K562 (cell line): ENCODE data around the gene IL20. TPM values are rescaled to one million over a fixed set of nuclear protein-coding genes. Genes with fewer than 3 reads are reported as not detected.

Experiments
- E2F3 ChIP-seq: fragments of 250-450 bp; sonication (Bioruptor Pico); IDR thresholded peaks from 2 replicates; pipeline ENCODE4 v1.4.0; 2020; ENCODE audit warnings: mild to moderate bottlenecking
- GABPB2 ChIP-seq: fragments of 250-450 bp; sonication (Bioruptor Pico); conservative IDR thresholded peaks from 2 replicates; pipeline ENCODE4 v1.5.1; 2021; ENCODE audit warnings: mild to moderate bottlenecking
- GATA2 ChIP-seq: sonication (generic); formaldehyde crosslinking; IDR thresholded peaks from 2 replicates; pipeline ENCODE4 v1.4.0; 2020; ENCODE audit warnings: mild to moderate bottlenecking, missing genetic modification reagents
- GTF2F1 ChIP-seq: IDR thresholded peaks from 2 replicates; pipeline ENCODE4 v1.6.1; 2011; ENCODE audit warnings: low read depth, low read length, improper control_type of control experiment
- MTA3 ChIP-seq: fragments of 450-650 bp; formaldehyde crosslinking; IDR thresholded peaks from 2 replicates; pipeline ENCODE4 v1.6.1; 2017; ENCODE audit warnings: mild to moderate bottlenecking, borderline replicate concordance
- NCOA1 ChIP-seq: fragments of 450-650 bp; IDR thresholded peaks from 2 replicates; pipeline ENCODE4 v1.6.1; 2016; ENCODE audit warnings: low read depth
- SIN3A ChIP-seq, 2 experiments: fragments of 150-350 bp in 1 of 2; IDR thresholded peaks; 2 replicates each; pipeline ENCODE4 v1.6.1; 2011 to 2016; ENCODE audit warnings: borderline replicate concordance in 2 of 2, low read depth in 2 of 2, low read length in 2 of 2, mild to moderate bottlenecking in 2 of 2, moderate library complexity in 2 of 2; ENCODE audit not compliant: control insufficient read depth in 1 of 2
- SMARCA4 ChIP-seq: fragments of 450-650 bp; IDR thresholded peaks from 2 replicates; pipeline ENCODE4 v1.6.1; 2016
- SREBF1 ChIP-seq: fragments of 150-350 bp; IDR thresholded peaks from 2 replicates; pipeline ENCODE4 v1.6.1; 2014; ENCODE audit warnings: antibody characterized with exemption, low read depth, low read length, borderline replicate concordance
- SREBF2 ChIP-seq: sonication (generic); formaldehyde crosslinking; IDR thresholded peaks from 2 replicates; pipeline ENCODE4 v1.4.0; 2020; ENCODE audit warnings: mild to moderate bottlenecking, missing genetic modification reagents
- ZFP30 ChIP-seq: fragments of 250-450 bp; sonication (Bioruptor Pico); IDR thresholded peaks from 2 replicates; pipeline ENCODE4 v1.8.0; 2022; ENCODE audit warnings: moderate library complexity, mild to moderate bottlenecking, inconsistent platforms, borderline replicate concordance
- ZNF445 ChIP-seq: fragments of 250-450 bp; sonication (Bioruptor Pico); IDR thresholded peaks from 2 replicates; pipeline ENCODE4 v1.4.0; 2020; ENCODE audit warnings: low read depth, mild to moderate bottlenecking, moderate library complexity
- ZNF583 ChIP-seq: fragments of 250-450 bp; sonication (Bioruptor Pico); IDR thresholded peaks from 2 replicates; pipeline ENCODE4 v1.4.0; 2020
- polyA plus RNA-seq, 8 experiments: library from polyadenylated mRNA; depleted of rRNA in 4 of 8; stranded (reverse) in 5 of 8; unstranded in 3 of 8; fragments of >200 nt; fragmentation: Nextera tagmentation in 2 of 8; fragmentation: Illumina TruSeq in 1 of 8; extraction: Ambion mirVana in 2 of 8; extraction: Trizol in 1 of 8; gene quantifications; 2 replicates each; pipeline versions ENCODE4 v1.2.1 to v1.2.3, GENCODE V29; 2011 to 2014; ENCODE audit warnings: inconsistent platforms in 1 of 8, missing spikeins in 1 of 8
- total RNA-seq, 7 experiments: library from RNA; depleted of rRNA in 6 of 7; stranded (reverse); fragments of >200 nt in 6 of 7; fragmentation: Illumina TruSeq in 2 of 7; extraction: Trizol in 2 of 7; gene quantifications; 2 replicates each; pipeline versions ENCODE4 v1.2.1 to v1.2.3, GENCODE V29; 2011 to 2021; ENCODE audit warnings: low replicate concordance in 1 of 7
- TF ChIP-seq, protein P1 (sequence below): fragments of 450-650 bp; IDR thresholded peaks from 2 replicates; pipeline ENCODE4 v1.6.1; 2017; ENCODE audit warnings: antibody characterized with exemption, mild to moderate bottlenecking
- TF ChIP-seq, protein P2 (sequence below): fragments of 450-650 bp; IDR thresholded peaks from 2 replicates; pipeline ENCODE4 v1.7.1; 2018; ENCODE audit warnings: mild to moderate bottlenecking, low read depth; ENCODE audit not compliant: partially characterized antibody
- TF ChIP-seq, protein P3 (sequence below): sonication (generic); formaldehyde crosslinking; IDR thresholded peaks from 2 replicates; pipeline ENCODE4 v1.9.0; 2022; ENCODE audit warnings: mild to moderate bottlenecking, missing genetic modification reagents
- TF ChIP-seq, protein P4 (sequence below): fragments of 250-450 bp; sonication (Bioruptor Pico); IDR thresholded peaks from 2 replicates; pipeline ENCODE4 v1.8.0; 2021; ENCODE audit warnings: moderate library complexity, mild to moderate bottlenecking, inconsistent platforms
- TF ChIP-seq, protein P5 (sequence below), 2 experiments: fragments of 450-650 bp; IDR thresholded peaks; 2 replicates each; pipeline ENCODE4 v1.6.1; 2016

IL20 gene
- total and polyA plus RNA-seq, 9 of the 15 experiments (the other 6 are each of a cell fraction or from before 2014, with no cell fraction given) = not detected

DNA sequence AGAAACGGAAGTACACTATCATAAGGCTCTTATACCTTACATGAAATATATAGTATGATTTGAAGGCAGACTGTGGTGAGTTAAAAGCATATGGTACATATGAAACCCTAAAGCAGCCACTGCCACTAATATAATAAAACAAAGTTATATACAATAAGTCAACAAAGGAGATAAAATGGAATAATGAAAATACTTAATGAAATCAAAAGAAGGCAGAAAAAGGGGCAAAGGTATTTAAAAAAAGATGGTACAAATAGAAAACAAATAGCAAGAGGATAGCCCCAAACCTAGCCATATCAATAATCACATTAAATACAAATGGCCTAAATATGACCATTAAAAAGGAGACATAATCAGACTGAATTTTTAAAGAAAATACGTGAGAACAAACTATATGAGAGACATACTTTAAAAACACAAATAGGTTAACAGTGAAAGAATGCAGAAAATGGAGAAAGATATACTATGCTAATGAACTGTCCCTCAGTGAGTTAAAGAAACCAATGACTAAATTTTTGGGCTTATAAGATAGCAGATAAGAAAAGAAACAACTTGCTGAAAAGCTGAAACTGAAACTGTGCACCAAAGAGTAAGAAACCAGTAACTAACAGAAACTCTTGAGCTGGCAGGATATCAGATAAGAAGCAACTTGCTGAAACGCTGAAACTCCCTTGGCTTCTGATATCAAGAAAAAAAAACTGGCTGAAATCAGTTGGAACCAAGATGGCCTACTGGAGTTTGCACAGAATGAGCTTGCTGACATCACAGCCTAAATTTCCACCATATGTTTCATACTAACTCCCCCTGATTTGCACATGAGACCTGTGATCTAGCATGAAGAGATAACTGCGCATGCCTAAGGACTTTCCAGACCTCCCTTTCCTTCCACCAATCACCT, 48.8 kb upstream of the IL20 start (continued):
- TF ChIP-seq GTF2F1 (no peak), SREBF1 (no peak), GATA2 (CRISPR knock-in tag) (peak; percentile 64), MTA3 (0 out of 2 replicates have a peak, but pooled peaks have one; percentile 52), ZFP30 (CRISPR knock-in tag) (no peak), SIN3A (IDR thresholded peaks at IDR 0.05; ENCODE audit: borderline replicate concordance in 2 of 2, control insufficient read depth in 1 of 2, low read depth in 2 of 2, low read length in 2 of 2) (no peak), SMARCA4 (peak; percentile 87), ZNF445 (CRISPR knock-in tag) (no peak), GABPB2 (no peak), E2F3 (CRISPR knock-in tag) (no peak), SREBF2 (CRISPR knock-in tag) (no peak), NCOA1 (no peak), ZNF583 (CRISPR knock-in tag) (no peak)
- TF ChIP-seq, protein P1, sequence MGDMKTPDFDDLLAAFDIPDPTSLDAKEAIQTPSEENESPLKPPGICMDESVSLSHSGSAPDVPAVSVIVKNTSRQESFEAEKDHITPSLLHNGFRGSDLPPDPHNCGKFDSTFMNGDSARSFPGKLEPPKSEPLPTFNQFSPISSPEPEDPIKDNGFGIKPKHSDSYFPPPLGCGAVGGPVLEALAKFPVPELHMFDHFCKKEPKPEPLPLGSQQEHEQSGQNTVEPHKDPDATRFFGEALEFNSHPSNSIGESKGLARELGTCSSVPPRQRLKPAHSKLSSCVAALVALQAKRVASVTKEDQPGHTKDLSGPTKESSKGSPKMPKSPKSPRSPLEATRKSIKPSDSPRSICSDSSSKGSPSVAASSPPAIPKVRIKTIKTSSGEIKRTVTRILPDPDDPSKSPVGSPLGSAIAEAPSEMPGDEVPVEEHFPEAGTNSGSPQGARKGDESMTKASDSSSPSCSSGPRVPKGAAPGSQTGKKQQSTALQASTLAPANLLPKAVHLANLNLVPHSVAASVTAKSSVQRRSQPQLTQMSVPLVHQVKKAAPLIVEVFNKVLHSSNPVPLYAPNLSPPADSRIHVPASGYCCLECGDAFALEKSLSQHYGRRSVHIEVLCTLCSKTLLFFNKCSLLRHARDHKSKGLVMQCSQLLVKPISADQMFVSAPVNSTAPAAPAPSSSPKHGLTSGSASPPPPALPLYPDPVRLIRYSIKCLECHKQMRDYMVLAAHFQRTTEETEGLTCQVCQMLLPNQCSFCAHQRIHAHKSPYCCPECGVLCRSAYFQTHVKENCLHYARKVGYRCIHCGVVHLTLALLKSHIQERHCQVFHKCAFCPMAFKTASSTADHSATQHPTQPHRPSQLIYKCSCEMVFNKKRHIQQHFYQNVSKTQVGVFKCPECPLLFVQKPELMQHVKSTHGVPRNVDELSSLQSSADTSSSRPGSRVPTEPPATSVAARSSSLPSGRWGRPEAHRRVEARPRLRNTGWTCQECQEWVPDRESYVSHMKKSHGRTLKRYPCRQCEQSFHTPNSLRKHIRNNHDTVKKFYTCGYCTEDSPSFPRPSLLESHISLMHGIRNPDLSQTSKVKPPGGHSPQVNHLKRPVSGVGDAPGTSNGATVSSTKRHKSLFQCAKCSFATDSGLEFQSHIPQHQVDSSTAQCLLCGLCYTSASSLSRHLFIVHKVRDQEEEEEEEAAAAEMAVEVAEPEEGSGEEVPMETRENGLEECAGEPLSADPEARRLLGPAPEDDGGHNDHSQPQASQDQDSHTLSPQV = peak; percentile 50
- TF ChIP-seq, protein P2, sequence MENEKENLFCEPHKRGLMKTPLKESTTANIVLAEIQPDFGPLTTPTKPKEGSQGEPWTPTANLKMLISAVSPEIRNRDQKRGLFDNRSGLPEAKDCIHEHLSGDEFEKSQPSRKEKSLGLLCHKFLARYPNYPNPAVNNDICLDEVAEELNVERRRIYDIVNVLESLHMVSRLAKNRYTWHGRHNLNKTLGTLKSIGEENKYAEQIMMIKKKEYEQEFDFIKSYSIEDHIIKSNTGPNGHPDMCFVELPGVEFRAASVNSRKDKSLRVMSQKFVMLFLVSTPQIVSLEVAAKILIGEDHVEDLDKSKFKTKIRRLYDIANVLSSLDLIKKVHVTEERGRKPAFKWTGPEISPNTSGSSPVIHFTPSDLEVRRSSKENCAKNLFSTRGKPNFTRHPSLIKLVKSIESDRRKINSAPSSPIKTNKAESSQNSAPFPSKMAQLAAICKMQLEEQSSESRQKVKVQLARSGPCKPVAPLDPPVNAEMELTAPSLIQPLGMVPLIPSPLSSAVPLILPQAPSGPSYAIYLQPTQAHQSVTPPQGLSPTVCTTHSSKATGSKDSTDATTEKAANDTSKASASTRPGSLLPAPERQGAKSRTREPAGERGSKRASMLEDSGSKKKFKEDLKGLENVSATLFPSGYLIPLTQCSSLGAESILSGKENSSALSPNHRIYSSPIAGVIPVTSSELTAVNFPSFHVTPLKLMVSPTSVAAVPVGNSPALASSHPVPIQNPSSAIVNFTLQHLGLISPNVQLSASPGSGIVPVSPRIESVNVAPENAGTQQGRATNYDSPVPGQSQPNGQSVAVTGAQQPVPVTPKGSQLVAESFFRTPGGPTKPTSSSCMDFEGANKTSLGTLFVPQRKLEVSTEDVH = no peak
- TF ChIP-seq, protein P3, sequence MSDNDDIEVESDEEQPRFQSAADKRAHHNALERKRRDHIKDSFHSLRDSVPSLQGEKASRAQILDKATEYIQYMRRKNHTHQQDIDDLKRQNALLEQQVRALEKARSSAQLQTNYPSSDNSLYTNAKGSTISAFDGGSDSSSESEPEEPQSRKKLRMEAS = no peak
- TF ChIP-seq, protein P4, sequence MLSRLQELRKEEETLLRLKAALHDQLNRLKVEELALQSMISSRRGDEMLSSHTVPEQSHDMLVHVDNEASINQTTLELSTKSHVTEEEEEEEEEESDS (CRISPR knock-in tag) = no peak
- TF ChIP-seq, protein P5, sequence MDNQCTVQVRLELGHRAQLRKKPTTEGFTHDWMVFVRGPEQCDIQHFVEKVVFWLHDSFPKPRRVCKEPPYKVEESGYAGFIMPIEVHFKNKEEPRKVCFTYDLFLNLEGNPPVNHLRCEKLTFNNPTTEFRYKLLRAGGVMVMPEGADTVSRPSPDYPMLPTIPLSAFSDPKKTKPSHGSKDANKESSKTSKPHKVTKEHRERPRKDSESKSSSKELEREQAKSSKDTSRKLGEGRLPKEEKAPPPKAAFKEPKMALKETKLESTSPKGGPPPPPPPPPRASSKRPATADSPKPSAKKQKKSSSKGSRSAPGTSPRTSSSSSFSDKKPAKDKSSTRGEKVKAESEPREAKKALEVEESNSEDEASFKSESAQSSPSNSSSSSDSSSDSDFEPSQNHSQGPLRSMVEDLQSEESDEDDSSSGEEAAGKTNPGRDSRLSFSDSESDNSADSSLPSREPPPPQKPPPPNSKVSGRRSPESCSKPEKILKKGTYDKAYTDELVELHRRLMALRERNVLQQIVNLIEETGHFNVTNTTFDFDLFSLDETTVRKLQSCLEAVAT (IDR thresholded peaks at IDR 0.05) = no peak
